Gastrocnemius medialis (tissue), 4 donors: Measurements from ENCODE around the gene TRAF2.

Experiments
- CTCF ChIP-seq, 5 experiments: fragments of 450-650 bp in 3 of 5; fragments of 200-600 bp in 2 of 5; sonication (generic) in 2 of 5; IDR thresholded peaks in 4 of 5; conservative IDR thresholded peaks in 1 of 5; 1 replicate in 4 of 5; 2 replicates in 1 of 5; pipeline ENCODE4 v1.5.1; 2016 to 2019; ENCODE audit warnings: antibody characterized with exemption in 5 of 5, mild to moderate bottlenecking in 3 of 5, moderate library complexity in 3 of 5
- POLR2A ChIP-seq, 2 donors: fragments of 450-650 bp; IDR thresholded peaks; one replicate each; pipeline ENCODE4 v1.6.1; 2017; ENCODE audit warnings: antibody characterized with exemption in 2 of 2, mild to moderate bottlenecking in 2 of 2, moderate library complexity in 2 of 2

GRCh38 chr9:136867917-136868316, 18.4 kb upstream of the TRAF2 start:
- no peak for TF ChIP-seq CTCF (IDR thresholded peaks at IDR 0.05 in 4 of 5, conservative IDR thresholded peaks at IDR 0.05 in 1 of 5)
- TF ChIP-seq POLR2A (IDR thresholded peaks at IDR 0.05): no peak
